PFSK-1 (cell line): Measurements from ENCODE around the gene MDM1.

Experiments used
- POLR2AphosphoS5 ChIP-seq: IDR thresholded peaks from 2 replicates; pipeline ENCODE4 v1.6.1; 2012; ENCODE audit warnings: low read depth, mild to moderate bottlenecking, control low read depth, low read length, moderate library complexity
- REST ChIP-seq, 2 experiments: IDR thresholded peaks; 2 replicates each; pipeline versions ENCODE4 v1.6.1 to v1.8.0; 2011 to 2012; ENCODE audit warnings: low read depth in 2 of 2, low read length in 2 of 2, control low read depth in 1 of 2, inconsistent platforms in 1 of 2, mild to moderate bottlenecking in 1 of 2, moderate library complexity in 1 of 2; ENCODE audit not compliant: insufficient read depth in 1 of 2

- TF ChIP-seq REST (IDR thresholded peaks at IDR 0.05; ENCODE audit: insufficient read depth in 1 of 2, low read depth in 2 of 2, low read length in 2 of 2) (no peak), POLR2AphosphoS5 (no peak)
Measured at GRCh38 chr12:68259318-68259940, 72.7 kb downstream of the MDM1 start.
